OCI-LY1 (cell line): ENCODE data around the gene KRTAP10-2.

Experiments used
- CTCF ChIP-seq: fragments of 200-600 bp; sonication (generic), shearing (Covaris generic); IDR thresholded peaks from 2 replicates; pipeline ENCODE4 v1.5.1; 2017; ENCODE audit warnings: mild to moderate bottlenecking, antibody characterized with exemption, low read length, moderate library complexity, mixed read lengths
- EZH2 ChIP-seq: fragments of 200-600 bp; sonication (generic), shearing (Covaris generic); IDR thresholded peaks from 2 replicates; pipeline ENCODE4 v1.8.0; 2017; ENCODE audit warnings: borderline replicate concordance, mixed run types, mild to moderate bottlenecking, antibody characterized with exemption, low read length, moderate library complexity, mixed read lengths

DNA sequence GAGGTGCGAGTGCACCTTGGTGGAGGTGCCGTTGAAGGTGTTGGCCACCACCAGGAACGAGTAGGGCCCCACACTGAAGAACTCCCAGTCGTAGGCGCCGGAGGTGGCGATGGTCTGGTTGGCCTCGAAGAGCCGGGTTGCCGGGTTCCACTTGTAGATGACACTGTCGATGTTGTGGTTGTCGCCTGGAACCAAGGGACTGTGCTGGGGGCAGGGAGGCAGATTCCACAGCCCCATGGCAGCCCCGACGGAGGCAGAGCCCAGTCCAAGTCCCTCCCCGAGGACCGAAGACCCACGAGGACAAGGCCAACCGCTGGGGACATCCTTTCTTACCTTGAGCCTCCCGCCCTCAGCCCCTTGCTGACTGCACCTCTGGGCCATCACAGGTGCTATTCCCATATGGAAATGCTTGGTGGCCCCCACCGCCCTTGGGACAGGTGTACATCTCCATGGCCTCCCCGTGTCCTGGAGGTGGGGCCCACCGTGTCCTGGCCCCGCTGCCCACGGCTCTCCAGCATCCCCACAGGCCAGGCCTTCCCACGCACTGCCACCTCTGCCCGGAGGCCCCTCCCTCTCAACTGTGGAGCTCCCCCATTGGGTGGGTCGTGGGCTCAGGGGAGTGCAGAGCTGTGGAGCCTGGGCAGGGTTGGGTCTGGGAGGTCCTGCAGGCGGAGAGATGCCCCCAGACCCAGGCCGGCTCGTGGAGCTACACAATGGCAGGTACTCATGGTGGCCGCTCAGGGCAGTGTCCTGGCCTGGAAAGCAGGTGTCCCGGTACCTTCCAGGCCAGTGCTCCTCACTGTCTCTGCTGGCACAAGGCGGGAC is 29.2 kb downstream of the KRTAP10-2 start:
- TF ChIP-seq CTCF = no peak
- no peak for TF ChIP-seq EZH2
